B cell (primary cell): ENCODE results near the gene SYT11. TPM values are rescaled to one million over a fixed set of nuclear protein-coding genes. Genes with fewer than 3 reads are reported as not detected.

Source experiments
- ATAC-seq: fragments of 200-7000 bp; cut with Tn5 transposase; one replicate; pipeline ENCODE4 v1.10.0; 2021; ENCODE audit warnings: low read depth, mild to moderate bottlenecking, moderate number of reproducible peaks, moderate library complexity
- CTCF ChIA-PET: fragments of 350-600 bp; sonication (Branson Sonifier 250); formaldehyde crosslinking; loops from one replicate; lab custom pipeline; 2021; ENCODE audit warnings: antibody characterized with exemption, inconsistent platforms; lab: Charles Lee
- POLR2A ChIA-PET: fragments of 350-600 bp; sonication (Branson Sonifier 250); formaldehyde crosslinking; loops from one replicate; lab custom pipeline; 2021; ENCODE audit warnings: antibody characterized with exemption; lab: Charles Lee
- DNase-seq: peaks from one replicate; pipeline ENCODE4 v3.0.0; 2013
- H2AFZ ChIP-seq: 2 replicates; pipeline ENCODE4 v1.6.1; 2012; ENCODE audit warnings: mild to moderate bottlenecking, low read depth, low read length; ENCODE audit not compliant: insufficient read depth, poor library complexity, severe bottlenecking
- H3K27ac ChIP-seq, 2 donors: 1 replicate in 1 of 2; 2 replicates in 1 of 2; pipeline ENCODE4 v1.5.1; 2012 to 2013; ENCODE audit warnings: low read length in 2 of 2, mild to moderate bottlenecking in 2 of 2, moderate library complexity in 1 of 2
- H3K27me3 ChIP-seq, 4 experiments: fragments of 200-600 bp in 1 of 4; sonication (generic) in 1 of 4; replicated peaks in 1 of 4; 1 replicate in 2 of 4; 2 replicates in 2 of 4; pipeline versions ENCODE4 v1.6.1 to v1.7.0; 2013 to 2016; ENCODE audit warnings: low read length in 3 of 4, mild to moderate bottlenecking in 2 of 4, mixed read lengths in 1 of 4, moderate library complexity in 1 of 4; ENCODE audit not compliant: insufficient read depth in 4 of 4, control insufficient read depth in 3 of 4; ENCODE audit errors: control extremely low read depth in 1 of 4
- H3K36me3 ChIP-seq, 2 experiments: replicated peaks in 1 of 2; 1 replicate in 1 of 2; 2 replicates in 1 of 2; pipeline versions ENCODE4 v1.6.1 to v1.7.1; 2013; ENCODE audit warnings: low read length in 1 of 2; ENCODE audit not compliant: insufficient read depth in 2 of 2, control insufficient read depth in 1 of 2; ENCODE audit errors: control extremely low read depth in 1 of 2, extremely low read depth in 1 of 2
- H3K4me1 ChIP-seq, 2 donors: fragments of 200-600 bp in 1 of 2; sonication (generic) in 1 of 2; 1 replicate in 1 of 2; 2 replicates in 1 of 2; pipeline versions ENCODE4 v1.5.1 to v1.6.1; 2013 to 2017; ENCODE audit warnings: low read length in 2 of 2; ENCODE audit not compliant: control insufficient read depth in 2 of 2, insufficient read depth in 2 of 2
- H3K4me2 ChIP-seq: replicated peaks from 2 replicates; pipeline ENCODE3; 2012; ENCODE audit warnings: mild to moderate bottlenecking, low read depth, low read length; ENCODE audit not compliant: poor library complexity, severe bottlenecking
- H3K4me3 ChIP-seq, 5 experiments: fragments of 200-600 bp in 1 of 5; sonication (generic) in 1 of 5; 1 replicate in 3 of 5; 2 replicates in 2 of 5; pipeline versions ENCODE4 v1.5.1 to v1.7.0; 2011 to 2016; ENCODE audit warnings: low read length in 4 of 5, mild to moderate bottlenecking in 4 of 5, low read depth in 2 of 5, control low read depth in 1 of 5, moderate library complexity in 1 of 5; ENCODE audit not compliant: insufficient read depth in 1 of 5; ENCODE audit errors: control extremely low read depth in 1 of 5, extremely low read depth in 1 of 5
- H3K79me2 ChIP-seq: fragments of 200-600 bp; sonication (generic); one replicate; pipeline ENCODE4 v1.6.0; 2016; ENCODE audit warnings: low read length; ENCODE audit not compliant: control insufficient read depth, insufficient read depth
- H3K9ac ChIP-seq: fragments of 200-600 bp; sonication (generic); 2 replicates; pipeline ENCODE4 v1.6.1; 2017; ENCODE audit warnings: mild to moderate bottlenecking, low read length, moderate library complexity
- H3K9me3 ChIP-seq, 3 donors: one replicate each; pipeline versions ENCODE4 v1.6.1 to v1.7.1; 2013; ENCODE audit warnings: low read length in 2 of 3; ENCODE audit not compliant: control insufficient read depth in 2 of 3, insufficient read depth in 1 of 3; ENCODE audit errors: control extremely low read depth in 1 of 3
- H4K20me1 ChIP-seq: 2 replicates; pipeline ENCODE4 v1.6.0; 2012; ENCODE audit warnings: mild to moderate bottlenecking, low read length; ENCODE audit not compliant: insufficient read depth, control insufficient read depth, poor library complexity, severe bottlenecking
- H3K27ac Mint-ChIP-seq: one replicate; pipeline ENCODE4 v1.8.0; 2021; ENCODE audit warnings: mixed read lengths
- H3K27me3 Mint-ChIP-seq: one replicate; pipeline ENCODE4 v1.8.0; 2021; ENCODE audit warnings: mixed read lengths
- H3K4me1 Mint-ChIP-seq: one replicate; pipeline ENCODE4 v1.8.0; 2021; ENCODE audit warnings: mixed read lengths
- H3K4me3 Mint-ChIP-seq: one replicate; pipeline ENCODE4 v1.8.0; 2021; ENCODE audit warnings: mixed read lengths
- H3K9me3 Mint-ChIP-seq: one replicate; pipeline ENCODE4 v1.8.0; 2022; ENCODE audit warnings: mixed read lengths; ENCODE audit not compliant: insufficient read depth
- CTCF ChIP-seq: fragments of 200-600 bp; IDR thresholded peaks from one replicate; pipeline ENCODE4 v1.8.0; 2022; ENCODE audit warnings: antibody characterized with exemption, mild to moderate bottlenecking
- EZH2 ChIP-seq: IDR thresholded peaks from 2 replicates; pipeline ENCODE4 v1.6.1; 2012; ENCODE audit warnings: borderline replicate concordance, low read depth, mild to moderate bottlenecking, moderate library complexity, low read length; ENCODE audit not compliant: insufficient read depth, poor library complexity, severe bottlenecking
- WGBS: methylation state at CpG from one replicate; pipeline ENCODE4 v1.1.5; 2013; ENCODE audit warnings: missing lambda C conversion rate; ENCODE audit not compliant: insufficient coverage; 5-methylcytosine and 5-hydroxymethylcytosine counted together
- intact Hi-C: fragments of 100-400 bp; cut with micrococcal nuclease; formaldehyde crosslinking; loops from one replicate; pipeline ENCODE4 v1.10.0; 2022
- polyA plus RNA-seq: library from polyadenylated mRNA; depleted of rRNA; stranded (reverse); fragments of >200 nt; gene quantifications from 2 replicates; pipeline ENCODE4 v1.2.3, GENCODE V29; 2012
- total RNA-seq, 2 donors: library from RNA; stranded (reverse); fragments of 120-200 nt in 1 of 2; gene quantifications; 1 replicate in 1 of 2; 2 replicates in 1 of 2; pipeline versions ENCODE4 v1.2.3 to v1.2.4, GENCODE V29; 2013 to 2022

The SYT11 gene
- total and polyA plus RNA-seq, 2 donors (not counting 1 experiment from before 2014, with no cell fraction given): 1.8 to 6.6 TPM

GRCh38 chr1:155888481-155888880 lies 29.1 kb downstream of the SYT11 start:
- no peak overlapping the region for H3K4me2 ChIP-seq
- POLR2A ChIA-PET: no interaction called here
- no peaks in the 10 kb centered on the region for H3K27me3 Mint-ChIP-seq
- no peak overlapping the region for H3K9ac ChIP-seq
- H4K20me1 ChIP-seq: no peaks in the 10 kb centered on the region
- H3K36me3 ChIP-seq: no peaks in the 10 kb centered on the region
- CTCF ChIA-PET: no interaction called here
- H3K4me3 ChIP-seq: no peak overlapping the region
- intact Hi-C loops: no loop called here
- H3K4me1 ChIP-seq: no peaks in the 10 kb centered on the region
- no peaks in the 10 kb centered on the region for H3K27me3 ChIP-seq
- H3K4me1 Mint-ChIP-seq: no peaks in the 10 kb centered on the region
- no peak overlapping the region for H3K27ac ChIP-seq
- no peak for DNase-seq
- H3K27ac Mint-ChIP-seq: no peak overlapping the region
- no peak for ATAC-seq
- no peaks in the 10 kb centered on the region for H3K9me3 Mint-ChIP-seq
- H3K4me3 Mint-ChIP-seq: no peak overlapping the region
- no peak overlapping the region for H2AFZ ChIP-seq
- TF ChIP-seq CTCF (no peak), EZH2 (no peak)
- no peaks in the 10 kb centered on the region for H3K79me2 ChIP-seq
- 100% methylated on average over 5 of the region's 5 CpGs for WGBS
- no peaks in the 10 kb centered on the region for H3K9me3 ChIP-seq

- ChIA-PET POLR2A (no interaction called here), CTCF (no interaction called here)
- H3K9me3 ChIP-seq: no peaks in the 10 kb centered on the region
- no CpG with 5 or more reads among the region's 2 CpGs for WGBS
- no peaks in the 10 kb centered on the region for H3K27me3 Mint-ChIP-seq
- TF ChIP-seq EZH2 (no peak), CTCF (no peak)
- no peak overlapping the region for H3K4me3 Mint-ChIP-seq
- no peak overlapping the region for H3K4me3 ChIP-seq
- ATAC-seq (no peak), DNase-seq (no peak)
- intact Hi-C loops: no loop called here
- no peaks in the 10 kb centered on the region for H4K20me1 ChIP-seq
- H2AFZ ChIP-seq: no peak overlapping the region
- H3K4me1 Mint-ChIP-seq: no peaks in the 10 kb centered on the region
- no peaks in the 10 kb centered on the region for H3K79me2 ChIP-seq
- H3K27me3 ChIP-seq: no peaks in the 10 kb centered on the region
- no peaks in the 10 kb centered on the region for H3K4me1 ChIP-seq
- no peak overlapping the region for H3K27ac ChIP-seq
- no peak overlapping the region for H3K9ac ChIP-seq
- no peak overlapping the region for H3K4me2 ChIP-seq
- H3K9me3 Mint-ChIP-seq: no peaks in the 10 kb centered on the region
- H3K27ac Mint-ChIP-seq: no peak overlapping the region
- H3K36me3 ChIP-seq: no peaks in the 10 kb centered on the region
Observed at GRCh38 chr1:155889566-155889965, 30.2 kb downstream of the SYT11 start.
